Dedifferentiated amniotic fluid mesenchymal stem cell (primary cell): Measurements from ENCODE around the gene FMNL1.
A peak's percentile ranks its signal among the peaks of the same experiment; 100 is the strongest.

Experiments
- DNase-seq: peaks from one replicate; pipeline ENCODE4 v3.0.0-alpha.2; 2016; ENCODE audit errors: extremely low spot score

Gene FMNL1

DNA sequence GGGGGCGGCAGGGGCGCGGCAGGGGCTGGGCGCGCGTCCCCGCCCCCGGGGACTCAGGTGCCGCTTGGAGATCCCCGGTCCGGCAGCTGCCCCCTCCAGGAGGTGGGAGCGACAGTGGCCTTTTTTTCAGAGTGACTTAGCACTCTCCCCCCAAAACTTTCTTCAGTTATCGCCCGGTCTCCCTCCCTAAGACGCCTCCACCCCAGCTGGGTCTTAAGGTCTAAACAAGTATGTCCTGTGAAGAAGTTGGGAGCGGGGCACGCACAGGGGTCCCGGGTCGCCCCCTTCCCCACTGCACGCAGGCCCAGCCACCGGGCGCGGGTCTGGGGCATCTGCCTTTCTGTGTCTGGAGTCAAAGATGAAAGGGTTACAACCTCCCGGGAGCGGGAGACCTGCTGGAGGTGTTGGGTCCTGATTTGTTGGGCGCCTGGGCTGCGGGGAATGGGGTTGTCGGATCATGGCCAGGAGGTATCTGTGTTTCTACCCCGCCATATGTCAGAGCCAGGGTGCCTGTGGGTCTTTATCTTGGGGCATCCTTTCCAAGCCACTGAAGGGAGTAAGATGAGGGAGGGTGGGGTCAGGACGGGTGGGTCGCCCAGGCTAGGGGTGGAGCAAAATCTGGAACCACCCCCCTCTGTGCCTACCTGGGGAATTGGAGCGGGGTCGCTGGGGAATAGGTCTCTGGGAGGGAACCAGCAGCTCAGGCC, 757 bp downstream of the FMNL1 start:
- DNase-seq = no peak

GRCh38 chr17:45222996-45223538, 1.4 kb downstream of the FMNL1 start:
- DNase-seq = no peak

DNA sequence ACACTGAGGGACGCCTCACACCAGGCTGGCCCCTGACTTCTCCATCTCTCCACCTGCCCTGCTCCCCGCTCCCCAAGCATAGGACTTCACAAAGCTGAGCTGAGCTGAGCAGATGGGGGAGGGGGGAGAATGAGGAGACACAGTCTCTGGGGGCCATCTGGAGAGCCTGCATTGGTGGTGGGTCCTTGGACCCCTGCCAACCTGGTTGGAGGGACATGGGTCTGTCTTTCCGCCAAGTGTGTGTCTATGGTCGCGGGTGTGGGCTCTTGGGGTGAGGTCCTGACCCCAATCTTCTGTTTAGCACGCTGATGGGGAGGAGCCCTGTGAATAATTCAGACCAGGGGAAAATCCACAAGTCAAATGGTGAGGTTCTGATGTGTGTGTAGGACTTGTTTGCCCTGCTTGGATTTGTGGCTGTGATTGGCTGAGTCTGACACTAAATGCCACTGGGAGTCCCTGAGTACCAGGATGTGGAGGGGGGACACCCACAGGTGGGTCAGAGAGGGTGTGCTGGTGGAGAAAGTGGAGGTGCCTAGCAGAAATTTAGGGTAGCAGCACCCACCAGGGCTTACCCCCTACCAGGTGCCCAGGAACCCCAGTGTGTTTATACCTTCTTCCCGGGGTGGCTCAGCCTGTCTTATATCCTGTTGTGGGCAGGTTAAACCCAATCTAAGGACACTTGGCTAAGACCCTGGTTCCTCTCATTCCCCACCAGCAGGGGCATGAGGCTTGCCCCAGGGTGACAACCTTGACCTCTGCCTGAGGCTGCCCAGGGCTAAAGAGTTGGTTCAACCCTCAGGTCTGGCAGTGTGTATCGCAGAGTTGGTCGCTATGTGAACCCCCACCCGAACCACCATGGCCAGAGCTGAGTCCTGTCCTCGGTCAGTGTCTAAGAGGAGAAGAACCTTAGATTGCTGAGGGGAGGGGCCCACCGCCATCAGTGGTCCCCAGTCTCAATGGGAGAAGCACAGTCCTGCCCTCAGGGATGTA, 2.1 kb downstream of the FMNL1 start:
- no peak for DNase-seq

DNA sequence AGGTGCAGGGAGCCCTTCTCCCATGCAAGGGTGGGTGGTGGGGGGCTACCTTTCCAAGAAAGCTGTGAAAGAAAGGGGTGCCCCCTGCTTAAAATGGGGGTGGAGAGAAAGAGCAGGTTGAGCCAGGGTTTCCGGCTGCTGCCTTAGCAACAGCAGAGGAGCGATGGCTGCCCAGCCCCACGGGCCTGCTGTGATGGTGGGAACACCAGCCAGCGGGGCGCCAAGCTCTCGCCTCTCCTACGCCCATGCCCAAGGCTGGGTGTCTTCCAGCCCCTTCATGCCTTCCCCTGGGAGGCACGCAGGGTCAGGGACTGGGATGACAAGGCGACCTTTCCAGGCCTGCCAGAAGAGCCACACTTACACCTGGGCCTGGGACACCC, 3.0 kb downstream of the FMNL1 start:
- DNase-seq = no peak

- DNase-seq = no peak
Observed at GRCh38 chr17:45225051-45225700, 3.5 kb downstream of the FMNL1 start.

DNA sequence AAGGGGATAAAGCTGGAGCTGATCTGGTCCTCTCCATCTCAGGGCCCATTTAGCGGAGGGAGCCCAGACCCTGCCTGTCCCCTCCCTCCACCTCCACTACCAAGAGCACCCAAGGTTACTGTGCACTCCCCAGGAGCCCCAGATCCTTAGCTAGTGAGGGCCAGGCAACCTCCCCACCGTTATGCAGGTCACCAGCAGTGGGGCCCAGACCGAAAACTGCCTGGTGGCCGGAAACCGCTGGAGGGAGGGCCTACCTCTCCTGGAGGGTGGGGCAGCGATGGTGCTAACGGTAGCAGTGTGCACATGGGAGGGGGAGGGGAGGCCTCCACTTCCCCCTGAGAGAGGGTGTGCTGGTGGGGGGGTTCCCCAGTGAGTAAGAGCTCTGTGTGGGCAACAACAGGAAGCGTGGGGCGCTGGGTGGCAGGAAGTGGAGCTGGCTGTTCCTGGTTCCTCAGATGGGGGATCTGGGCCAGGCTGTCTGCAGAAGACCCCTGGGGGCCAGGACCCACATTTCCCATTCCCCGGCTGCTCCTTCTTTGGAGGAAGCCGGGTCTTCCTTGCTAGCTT, 4.4 kb downstream of the FMNL1 start:
- DNase-seq = no peak

- DNase-seq = no peak
Observed at GRCh38 chr17:45226576-45226975, 4.9 kb downstream of the FMNL1 start.

DNA sequence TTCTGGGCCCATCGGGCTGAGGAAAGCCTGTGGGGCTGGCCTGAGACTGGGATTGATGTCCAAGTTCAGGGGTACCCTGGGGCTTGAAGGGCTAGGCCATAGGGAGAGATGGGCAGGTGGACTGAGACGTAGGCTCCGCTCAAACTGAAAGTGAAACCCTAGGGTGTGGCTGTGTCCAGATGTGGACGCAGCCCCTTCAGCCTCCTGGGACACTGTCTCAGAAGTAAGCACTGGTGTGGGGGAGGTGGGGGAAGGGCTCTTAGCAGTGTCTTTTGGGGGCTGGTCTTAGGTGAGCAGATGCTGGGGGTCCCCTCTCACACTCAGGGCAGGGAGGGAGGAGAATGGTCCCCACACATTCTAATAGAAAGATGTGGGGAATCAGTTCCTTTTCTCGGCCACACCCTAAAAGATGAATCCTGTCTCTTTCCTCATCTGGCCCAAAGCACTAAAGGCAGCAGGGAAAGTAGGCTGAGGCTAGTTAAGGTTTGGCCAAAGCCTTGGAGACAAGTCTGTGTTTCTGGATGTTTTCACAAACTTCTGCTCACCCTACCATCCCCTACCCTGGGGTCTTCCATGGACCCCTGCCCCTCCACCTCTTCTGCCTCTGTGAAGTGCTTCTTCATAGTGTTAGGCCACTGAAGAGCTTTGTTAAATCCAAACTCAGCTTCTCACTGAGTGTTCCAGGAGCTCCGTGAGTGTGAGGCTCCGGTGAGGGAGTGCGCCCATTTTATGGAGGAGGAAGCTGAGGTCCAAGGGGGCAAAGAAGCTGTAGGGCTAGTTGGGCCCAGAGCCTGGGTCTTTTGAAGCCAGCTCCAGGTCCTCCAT, 5.6 kb downstream of the FMNL1 start:
- DNase-seq = no peak

DNA sequence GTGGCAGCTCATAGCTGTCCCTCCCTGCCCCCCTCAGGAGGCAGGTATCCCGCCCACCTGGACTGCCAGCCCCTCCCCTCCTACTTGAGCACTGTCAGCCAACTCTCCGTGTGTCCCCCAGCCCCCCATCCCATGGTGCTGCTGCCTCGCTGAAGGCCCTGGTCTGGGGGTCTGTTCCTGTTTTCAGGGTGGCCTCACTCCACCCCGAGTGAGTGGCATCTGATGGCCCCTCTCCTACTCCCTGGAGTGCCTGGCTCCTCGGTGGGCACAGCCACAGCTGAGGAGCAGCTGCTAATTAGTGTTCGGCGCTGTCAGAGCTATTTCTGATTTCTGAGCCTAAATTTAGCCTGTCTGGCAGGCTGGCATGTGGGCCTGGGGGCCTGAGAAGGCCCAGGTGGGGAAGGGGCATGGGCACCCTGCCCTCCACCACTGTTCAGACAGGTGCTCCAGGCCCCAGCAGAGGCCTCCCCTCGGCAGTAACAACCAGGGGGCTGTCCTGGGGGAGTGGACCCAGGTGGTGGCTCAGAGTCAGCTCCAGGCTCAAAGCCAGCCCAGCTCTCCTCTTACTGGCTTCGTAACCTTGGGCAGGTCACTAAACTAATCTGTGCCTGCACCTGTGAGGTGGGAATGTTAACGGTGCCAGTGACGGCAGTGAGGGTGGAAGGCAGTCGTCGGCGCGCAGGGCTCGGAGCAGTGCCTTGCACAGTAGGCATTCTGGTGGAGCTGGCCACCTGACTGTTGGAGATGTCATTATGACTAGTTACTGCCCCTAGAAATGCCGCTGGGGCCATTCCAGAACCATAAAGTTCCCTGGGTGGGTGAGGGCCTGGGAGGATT, 6.5 kb downstream of the FMNL1 start:
- DNase-seq = no peak

DNA sequence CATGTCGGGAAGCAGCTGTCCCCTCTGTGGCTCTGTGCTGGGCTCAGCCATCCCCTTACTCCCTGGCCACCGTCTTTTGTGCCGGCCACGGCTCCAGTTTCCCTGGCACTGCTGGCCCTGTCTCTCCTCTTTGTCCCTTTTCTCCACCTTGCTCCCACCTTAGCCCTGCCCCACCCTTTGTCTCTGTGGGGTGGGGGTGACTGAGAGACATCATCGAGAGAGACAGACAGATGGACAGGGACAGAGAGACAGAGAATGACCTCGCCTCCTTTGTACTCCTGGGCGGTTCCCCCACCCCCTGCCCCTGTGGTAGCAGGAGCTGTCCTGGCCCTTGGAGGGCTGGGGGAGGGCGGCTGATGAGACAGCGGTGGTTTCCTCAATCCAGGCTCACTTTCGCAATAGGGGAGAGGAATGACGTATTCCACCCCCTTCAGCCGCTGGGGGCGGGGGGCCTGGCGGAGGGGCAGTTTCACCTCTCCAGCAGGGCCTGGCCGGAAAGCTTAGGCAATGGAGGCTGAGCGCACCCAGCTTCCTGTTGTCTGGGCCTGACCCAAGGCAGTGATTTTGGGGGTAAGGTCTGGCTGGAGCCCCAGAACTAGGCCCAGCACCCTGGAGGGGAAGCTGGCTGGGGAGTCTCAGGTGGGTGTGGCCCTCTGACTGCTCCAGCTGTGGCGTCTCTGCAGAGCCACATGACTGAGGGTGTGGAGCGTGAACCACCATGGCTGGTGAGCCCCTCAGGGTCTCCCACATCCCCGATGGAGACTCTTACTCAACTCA, 7.3 kb downstream of the FMNL1 start:
- peak; percentile 32 for DNase-seq

- DNase-seq = no peak
Observed at GRCh38 chr17:45229681-45230409, 8.2 kb downstream of the FMNL1 start.

GRCh38 chr17:45230410-45230786, 8.7 kb downstream of the FMNL1 start:
- DNase-seq = no peak

- DNase-seq = peak; percentile 22
Observed at GRCh38 chr17:45230787-45231480, 9.2 kb downstream of the FMNL1 start.

GRCh38 chr17:45231481-45232116, 9.9 kb downstream of the FMNL1 start:
- no peak for DNase-seq

DNA sequence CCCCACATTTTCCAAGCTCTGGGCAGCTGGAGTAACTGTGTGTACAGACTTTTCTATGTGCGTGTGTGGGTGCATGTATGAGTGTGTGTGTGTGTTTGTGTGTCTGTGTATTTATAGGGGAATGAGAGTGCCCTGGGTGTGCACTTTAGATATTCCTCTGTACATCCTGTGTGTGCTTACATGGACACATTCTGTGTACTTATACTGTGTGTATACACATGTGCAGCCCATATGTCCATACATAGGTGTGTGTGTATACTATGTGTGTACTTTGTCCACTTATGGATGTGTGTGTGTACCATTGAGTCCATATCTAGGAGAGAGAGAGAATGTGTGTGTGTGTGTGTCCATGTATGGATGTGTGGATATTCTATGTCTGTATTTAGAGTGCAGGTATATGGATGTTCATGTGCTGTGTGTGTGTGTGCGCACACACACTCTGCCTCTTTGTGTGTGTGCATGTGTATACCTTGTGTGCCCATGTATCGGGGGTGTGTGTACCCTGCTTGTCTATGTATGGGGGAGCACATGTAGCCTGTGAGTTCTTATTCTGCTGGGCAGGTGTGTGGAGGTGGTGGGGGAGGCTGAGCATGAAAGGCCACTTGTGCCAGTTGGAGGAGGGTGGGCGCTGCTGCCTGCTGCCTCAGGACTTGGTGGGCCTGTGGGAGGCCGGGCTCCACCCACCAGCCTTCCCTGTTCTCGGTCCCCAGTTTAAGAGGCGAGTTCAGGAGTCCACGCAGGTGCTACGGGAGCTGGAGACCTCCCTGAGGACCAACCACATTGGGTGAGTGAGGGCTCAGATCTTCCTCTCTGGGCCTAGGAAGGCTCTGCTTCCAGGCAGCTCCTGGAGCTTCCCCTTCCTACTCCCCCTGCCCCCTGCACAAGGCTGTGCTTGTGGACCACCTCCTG, 11.1 kb downstream of the FMNL1 start:
- DNase-seq = no peak

GRCh38 chr17:45233423-45233924, 11.8 kb downstream of the FMNL1 start:
- no peak for DNase-seq
